DOHH2 (cell line): ENCODE measurements around the gene SLMAP.

Experiments used
- H3F3A ChIP-seq: fragments of 200-600 bp; sonication (generic), shearing (Covaris generic); 2 replicates; pipeline ENCODE4 v1.6.0; 2016; ENCODE audit warnings: antibody characterized with exemption, mild to moderate bottlenecking; ENCODE audit not compliant: control insufficient read depth, insufficient read depth
- H3K27ac ChIP-seq: fragments of 200-600 bp; sonication (generic); 2 replicates; pipeline ENCODE4 v1.5.1; 2014; ENCODE audit warnings: low read depth, mild to moderate bottlenecking, low read length, moderate library complexity
- H3K27me3 ChIP-seq: fragments of 200-600 bp; sonication (generic); 2 replicates; pipeline ENCODE4 v1.6.1; 2014; ENCODE audit warnings: mild to moderate bottlenecking, low read length, mixed read lengths; ENCODE audit not compliant: control insufficient read depth
- H3K36me3 ChIP-seq: fragments of 200-600 bp; sonication (generic); 2 replicates; pipeline ENCODE4 v1.6.1; 2014; ENCODE audit warnings: mild to moderate bottlenecking, low read length, moderate library complexity, mixed read lengths; ENCODE audit not compliant: control insufficient read depth
- H3K4me1 ChIP-seq: fragments of 200-600 bp; sonication (generic); 2 replicates; pipeline ENCODE4 v1.6.1; 2014; ENCODE audit warnings: mild to moderate bottlenecking, low read length, mixed read lengths; ENCODE audit not compliant: control insufficient read depth
- H3K4me2 ChIP-seq: fragments of 200-600 bp; sonication (generic); 2 replicates; pipeline ENCODE4 v1.6.0; 2014; ENCODE audit warnings: mild to moderate bottlenecking, low read length, moderate library complexity
- H3K4me3 ChIP-seq: fragments of 200-600 bp; sonication (generic); 2 replicates; pipeline ENCODE4 v1.5.1; 2014; ENCODE audit warnings: mild to moderate bottlenecking, low read length, mixed read lengths
- H3K79me2 ChIP-seq: fragments of 200-600 bp; sonication (generic); 2 replicates; pipeline ENCODE4 v1.6.1; 2014; ENCODE audit warnings: mild to moderate bottlenecking, low read length, mixed read lengths; ENCODE audit not compliant: control insufficient read depth
- H3K9me2 ChIP-seq: fragments of 200-600 bp; sonication (generic); replicated peaks from 2 replicates; pipeline ENCODE4 v1.6.1; 2014; ENCODE audit warnings: mild to moderate bottlenecking, low read length, mixed read lengths; ENCODE audit not compliant: control insufficient read depth
- H3K9me3 ChIP-seq: fragments of 200-600 bp; sonication (generic); 2 replicates; pipeline ENCODE4 v1.6.1; 2014; ENCODE audit warnings: antibody characterized with exemption, low read length, mixed read lengths; ENCODE audit not compliant: control insufficient read depth, insufficient read depth
- H4K20me1 ChIP-seq: fragments of 200-600 bp; sonication (generic); 2 replicates; pipeline ENCODE4 v1.6.0; 2014; ENCODE audit warnings: low read depth, mild to moderate bottlenecking, antibody characterized with exemption, low read length, moderate library complexity; ENCODE audit not compliant: control insufficient read depth, insufficient read depth
- CTCF ChIP-seq: fragments of 200-600 bp; sonication (generic); IDR thresholded peaks from one replicate; pipeline ENCODE4 v1.5.1; 2014; ENCODE audit warnings: antibody characterized with exemption, mild to moderate bottlenecking, low read depth, low read length; ENCODE audit not compliant: poor library complexity, severe bottlenecking
- EZH2phosphoT487 ChIP-seq: fragments of 200-600 bp; sonication (generic); IDR thresholded peaks from 2 replicates; pipeline ENCODE4 v1.6.1; 2017; ENCODE audit warnings: borderline replicate concordance, mild to moderate bottlenecking, antibody characterized with exemption, low read length, moderate library complexity, mixed read lengths

Gene SLMAP

GRCh38 chr3:57911593-57911992, 155.5 kb downstream of the SLMAP start:
- Histone ChIP-seq H3K36me3 (peaks cover 27% of the 10 kb centered on the region), H3K9me2 (no peaks in the 10 kb centered on the region), H3K9me3 (no peaks in the 10 kb centered on the region), H3F3A (no peaks in the 10 kb centered on the region), H3K4me2 (no peak overlapping the region), H3K27me3 (no peaks in the 10 kb centered on the region), H4K20me1 (no peaks in the 10 kb centered on the region), H3K4me3 (no peak overlapping the region), H3K4me1 (no peaks in the 10 kb centered on the region), H3K27ac (no peak overlapping the region), H3K79me2 (no peaks in the 10 kb centered on the region)
- TF ChIP-seq CTCF (no peak), EZH2phosphoT487 (no peak)

- no peaks in the 10 kb centered on the region for H3K9me3 ChIP-seq
- no peaks in the 10 kb centered on the region for H3F3A ChIP-seq
- no peaks in the 10 kb centered on the region for H3K79me2 ChIP-seq
- H3K4me1 ChIP-seq = no peaks in the 10 kb centered on the region
- no peak overlapping the region for H3K4me2 ChIP-seq
- no peak overlapping the region for H3K27ac ChIP-seq
- no peaks in the 10 kb centered on the region for H3K9me2 ChIP-seq
- no peak for TF ChIP-seq CTCF
- no peak for TF ChIP-seq EZH2phosphoT487
- no peak overlapping the region for H3K4me3 ChIP-seq
- peaks cover 42% of the 10 kb centered on the region for H3K36me3 ChIP-seq
- H3K27me3 ChIP-seq = no peaks in the 10 kb centered on the region
- H4K20me1 ChIP-seq = no peaks in the 10 kb centered on the region
Measured at GRCh38 chr3:57917601-57918000, 161.5 kb downstream of the SLMAP start.

GRCh38 chr3:57918123-57918837, 162.2 kb downstream of the SLMAP start:
- Histone ChIP-seq H3K4me2 (no peak overlapping the region), H3K27me3 (no peaks in the 10 kb centered on the region), H3K4me3 (no peak overlapping the region), H3K9me2 (no peaks in the 10 kb centered on the region), H3K4me1 (no peaks in the 10 kb centered on the region), H4K20me1 (no peaks in the 10 kb centered on the region), H3K36me3 (peaks cover 47% of the 10 kb centered on the region), H3K79me2 (no peaks in the 10 kb centered on the region), H3F3A (no peaks in the 10 kb centered on the region), H3K9me3 (no peaks in the 10 kb centered on the region), H3K27ac (no peak overlapping the region)
- TF ChIP-seq CTCF = no peak
- TF ChIP-seq EZH2phosphoT487 = no peak
